GM04503 (cell line): Measurements from ENCODE around the gene SCGB1C2.
"Not testable (repeated sequence)": the region's sequence is repeated elsewhere in the genome, so short reads cannot be mapped to it uniquely, and the experiment has no call there.

Source experiments
- DNase-seq: peaks from one replicate; pipeline ENCODE4 v3.0.0-alpha.2; 2012; ENCODE audit warnings: low read depth

Gene SCGB1C2

GRCh38 chr17:149231-149630 lies 11.9 kb downstream of the SCGB1C2 start:
- no peak for DNase-seq

- DNase-seq = no peak
Observed at GRCh38 chr17:149897-150584, 12.7 kb downstream of the SCGB1C2 start.

- no peak for DNase-seq
Observed at GRCh38 chr17:151004-151403, 13.6 kb downstream of the SCGB1C2 start.

- no peak for DNase-seq
Observed at GRCh38 chr17:151886-152859, 14.8 kb downstream of the SCGB1C2 start.

- no peak for DNase-seq
Observed at GRCh38 chr17:152860-153420, 15.6 kb downstream of the SCGB1C2 start.

- no peak for DNase-seq
Observed at GRCh38 chr17:153851-154250, 16.5 kb downstream of the SCGB1C2 start.

GRCh38 chr17:155576-155975 lies 18.2 kb downstream of the SCGB1C2 start:
- DNase-seq = no peak

GRCh38 chr17:156094-156621 lies 18.8 kb downstream of the SCGB1C2 start:
- no peak for DNase-seq

GRCh38 chr17:156946-157345 lies 19.6 kb downstream of the SCGB1C2 start:
- DNase-seq = no peak

- DNase-seq = no peak
Observed at GRCh38 chr17:157901-158300, 20.5 kb downstream of the SCGB1C2 start.

- no peak for DNase-seq
Observed at GRCh38 chr17:158379-158778, 21.0 kb downstream of the SCGB1C2 start.

GRCh38 chr17:159609-160008 lies 22.2 kb downstream of the SCGB1C2 start:
- DNase-seq = no peak

GRCh38 chr17:160336-160735 lies 23.0 kb downstream of the SCGB1C2 start:
- no peak for DNase-seq

- no peak for DNase-seq
Observed at GRCh38 chr17:161481-161880, 24.1 kb downstream of the SCGB1C2 start.

- DNase-seq = no peak
Observed at GRCh38 chr17:162689-163088, 25.3 kb downstream of the SCGB1C2 start.

GRCh38 chr17:163514-164098 lies 26.2 kb downstream of the SCGB1C2 start:
- DNase-seq = no peak

- no peak for DNase-seq
Observed at GRCh38 chr17:164303-165235, 27.2 kb downstream of the SCGB1C2 start.

- DNase-seq = no peak
Observed at GRCh38 chr17:165939-166338, 28.6 kb downstream of the SCGB1C2 start.

GRCh38 chr17:168614-169013 lies 31.2 kb downstream of the SCGB1C2 start:
- not testable (repeated sequence) for DNase-seq

GRCh38 chr17:170130-170670 lies 32.8 kb downstream of the SCGB1C2 start:
- no peak for DNase-seq

- DNase-seq = no peak
Observed at GRCh38 chr17:171871-172270, 34.5 kb downstream of the SCGB1C2 start.
